ENCODE results near the gene TNFAIP2.
A peak's percentile ranks its signal among the peaks of the same experiment; 100 is the strongest.

Gene TNFAIP2, protein sequence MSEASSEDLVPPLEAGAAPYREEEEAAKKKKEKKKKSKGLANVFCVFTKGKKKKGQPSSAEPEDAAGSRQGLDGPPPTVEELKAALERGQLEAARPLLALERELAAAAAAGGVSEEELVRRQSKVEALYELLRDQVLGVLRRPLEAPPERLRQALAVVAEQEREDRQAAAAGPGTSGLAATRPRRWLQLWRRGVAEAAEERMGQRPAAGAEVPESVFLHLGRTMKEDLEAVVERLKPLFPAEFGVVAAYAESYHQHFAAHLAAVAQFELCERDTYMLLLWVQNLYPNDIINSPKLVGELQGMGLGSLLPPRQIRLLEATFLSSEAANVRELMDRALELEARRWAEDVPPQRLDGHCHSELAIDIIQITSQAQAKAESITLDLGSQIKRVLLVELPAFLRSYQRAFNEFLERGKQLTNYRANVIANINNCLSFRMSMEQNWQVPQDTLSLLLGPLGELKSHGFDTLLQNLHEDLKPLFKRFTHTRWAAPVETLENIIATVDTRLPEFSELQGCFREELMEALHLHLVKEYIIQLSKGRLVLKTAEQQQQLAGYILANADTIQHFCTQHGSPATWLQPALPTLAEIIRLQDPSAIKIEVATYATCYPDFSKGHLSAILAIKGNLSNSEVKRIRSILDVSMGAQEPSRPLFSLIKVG

DNA sequence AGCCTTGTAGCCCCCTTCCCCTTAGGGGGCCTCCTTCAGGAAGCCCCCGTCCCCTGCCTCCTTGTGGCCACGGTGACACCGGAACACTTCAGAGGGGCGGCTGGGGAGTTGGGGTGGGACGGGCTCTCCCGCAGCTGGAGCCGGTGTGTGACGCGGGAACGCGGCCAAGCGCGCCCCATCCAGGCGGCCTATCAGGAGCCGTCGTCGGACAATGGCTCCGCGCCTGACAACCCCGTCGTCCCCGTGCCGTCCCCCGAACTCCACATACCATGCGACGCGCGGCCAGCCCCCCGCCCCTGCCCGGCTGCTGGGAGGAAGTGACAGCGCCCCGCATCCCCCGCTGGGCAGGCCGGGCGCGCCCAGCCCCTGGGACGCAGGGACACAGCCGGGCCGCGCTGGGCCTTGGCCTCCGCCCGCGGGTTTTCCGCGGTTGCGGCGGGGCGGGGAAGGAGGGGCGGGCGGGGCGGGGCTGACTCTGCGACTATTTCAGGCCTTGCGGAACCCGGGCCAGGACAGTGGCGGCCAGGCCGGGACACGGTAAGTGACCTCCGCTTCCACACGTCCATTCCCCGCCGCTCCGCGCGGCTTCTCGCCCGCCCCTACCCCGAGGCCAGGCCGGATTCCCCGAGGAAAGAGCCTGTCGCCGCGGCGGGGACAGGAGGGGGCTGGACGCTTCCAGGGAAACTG lies at the start of gene TNFAIP2:
TSS of gene TNFAIP2 (plus strand) at position 515 of the 687 bp plus-strand sequence. CDS start 2,997 bp downstream, outside the sequence.
- DNase-seq: no peak

DNA sequence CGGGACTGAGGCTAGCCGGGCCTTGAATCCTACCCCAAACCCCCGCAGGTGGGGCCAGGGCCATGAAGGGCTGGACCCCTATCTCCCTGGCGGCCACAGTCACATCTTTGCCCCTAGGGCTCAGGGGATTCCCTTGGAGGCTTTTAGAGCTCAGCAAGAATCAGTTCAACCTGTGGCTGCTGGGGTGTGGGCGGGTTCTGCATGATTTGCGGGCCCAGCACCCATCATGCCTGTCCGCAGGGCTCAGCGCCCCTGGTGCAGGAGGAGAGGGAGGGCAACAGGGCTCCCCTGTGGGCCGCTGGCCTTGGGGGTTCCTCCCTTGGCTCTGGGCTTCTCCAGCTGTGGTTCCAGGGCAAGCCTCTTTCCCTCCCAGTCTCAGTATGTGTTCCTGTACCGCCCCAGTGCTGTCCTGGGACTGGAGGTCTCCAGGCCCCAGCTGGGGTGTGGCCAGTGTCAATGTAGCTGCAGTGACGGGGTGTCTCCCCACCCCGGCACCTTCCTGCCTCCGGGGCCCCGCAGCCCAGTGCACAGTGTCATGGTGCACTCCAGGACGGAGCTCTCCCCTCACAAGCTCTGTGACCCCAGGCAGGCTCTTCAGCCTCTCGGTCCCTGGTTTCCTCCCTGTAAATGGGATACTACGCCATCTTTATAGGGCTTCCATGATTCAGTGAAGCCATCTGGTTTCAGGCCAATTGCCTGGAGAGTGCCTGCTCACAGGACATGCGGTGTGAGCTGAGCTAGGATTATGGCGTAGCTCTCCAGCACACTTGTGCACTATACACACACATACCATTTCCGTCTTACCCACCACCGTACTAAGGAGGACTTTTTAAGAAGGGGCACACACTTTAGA lies 49.2 kb upstream of the TNFAIP2 start:
- DNase-seq: no peak

DNA sequence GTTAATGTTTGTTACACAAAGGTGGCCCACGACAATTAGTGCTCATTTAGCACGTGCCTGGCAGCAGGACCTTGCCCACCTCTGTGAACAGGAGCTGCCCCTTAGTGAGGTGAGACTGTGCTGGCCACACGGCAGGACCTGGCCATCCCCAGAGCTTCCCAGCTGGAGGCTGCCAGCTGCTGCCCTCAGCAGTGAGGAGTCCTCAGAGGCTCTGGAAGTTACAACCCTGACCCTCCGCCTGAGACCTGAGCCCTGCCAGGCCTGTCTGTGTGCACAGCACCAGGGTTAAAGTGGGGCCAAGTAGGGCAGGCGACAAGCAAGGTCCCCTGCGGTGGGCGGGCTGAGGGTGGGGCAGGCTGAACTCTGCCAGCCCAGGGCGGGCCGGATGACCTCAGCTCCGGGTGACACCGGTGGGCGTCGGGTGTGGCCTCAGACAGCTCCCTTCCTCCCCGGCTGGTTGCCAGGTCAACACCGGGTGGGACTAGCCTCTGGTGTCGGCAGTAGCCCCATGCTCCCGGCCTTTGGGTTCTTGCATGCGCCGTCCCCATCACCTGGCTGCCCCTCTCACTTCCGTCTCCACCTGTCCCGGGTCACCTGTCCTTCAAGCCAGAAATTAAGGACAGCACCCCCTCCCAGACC lies 48.4 kb upstream of the TNFAIP2 start:
- DNase-seq: no peak

GRCh38 chr14:103078420-103078749 lies 44.9 kb upstream of the TNFAIP2 start:
- DNase-seq: peak; percentile 16

- no peak for DNase-seq
Observed at GRCh38 chr14:103078860-103079587, 44.2 kb upstream of the TNFAIP2 start.

GRCh38 chr14:103081951-103082350 lies 41.3 kb upstream of the TNFAIP2 start:
- DNase-seq: no peak

- no peak for DNase-seq
Observed at GRCh38 chr14:103084021-103084919, 39.0 kb upstream of the TNFAIP2 start, which contains the start of gene LBHD2. Gene LBHD2 (plus strand): TSS chr14:103084210. CDS start chr14:103086013, 1,803 bp downstream.

DNA sequence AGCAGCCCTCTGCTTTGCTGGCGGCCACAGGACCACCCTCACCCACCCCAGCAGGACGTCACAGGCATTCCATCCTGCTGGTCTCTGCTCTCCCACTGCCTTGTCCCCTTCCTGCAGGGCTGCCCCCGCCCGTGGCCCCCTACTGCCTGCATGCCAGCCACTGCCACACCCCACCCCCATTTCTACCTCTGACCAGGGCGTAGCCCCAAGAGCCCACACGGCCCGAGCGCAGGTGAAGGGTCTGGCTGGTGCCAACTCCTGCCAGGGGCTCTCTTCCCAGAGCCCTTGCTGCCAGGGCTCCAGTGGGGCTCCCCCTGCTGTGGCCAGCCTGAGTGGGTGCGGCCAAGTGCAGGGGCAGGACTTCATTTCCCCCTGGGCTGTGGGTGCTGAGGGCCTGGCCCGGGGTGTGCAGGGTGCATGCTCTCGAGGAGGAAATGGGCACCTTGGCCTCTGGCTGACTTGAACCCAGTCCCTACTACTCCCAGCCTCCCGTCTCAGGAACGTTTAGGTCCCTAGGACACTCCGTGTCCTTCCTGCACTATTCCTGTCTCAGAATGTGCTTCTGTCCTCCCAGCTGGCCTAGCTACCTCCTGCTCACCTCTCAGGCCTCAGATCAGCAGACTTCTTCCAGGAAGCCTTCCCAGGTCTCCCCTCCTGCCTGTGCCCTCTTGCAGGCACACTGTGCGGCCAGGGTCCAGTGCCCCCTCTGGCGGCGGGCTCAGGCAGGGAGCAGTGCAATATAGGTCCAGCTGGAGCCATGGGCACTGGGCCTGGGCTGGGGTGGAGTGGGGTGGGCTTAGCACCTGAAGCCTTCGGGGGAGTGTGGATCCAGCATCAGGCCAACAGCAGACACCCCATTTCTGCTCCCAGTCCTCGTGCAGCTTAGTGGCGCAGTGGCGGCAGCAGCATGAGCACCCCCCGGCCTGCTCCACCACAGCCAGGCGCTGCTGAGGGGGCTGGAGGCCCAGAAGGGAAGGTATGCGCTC lies 37.9 kb upstream of the TNFAIP2 start:
- DNase-seq: no peak

- DNase-seq: no peak
Observed at GRCh38 chr14:103086771-103087342, 36.4 kb upstream of the TNFAIP2 start.

- no peak for DNase-seq
Observed at GRCh38 chr14:103087343-103087835, 35.9 kb upstream of the TNFAIP2 start.

DNA sequence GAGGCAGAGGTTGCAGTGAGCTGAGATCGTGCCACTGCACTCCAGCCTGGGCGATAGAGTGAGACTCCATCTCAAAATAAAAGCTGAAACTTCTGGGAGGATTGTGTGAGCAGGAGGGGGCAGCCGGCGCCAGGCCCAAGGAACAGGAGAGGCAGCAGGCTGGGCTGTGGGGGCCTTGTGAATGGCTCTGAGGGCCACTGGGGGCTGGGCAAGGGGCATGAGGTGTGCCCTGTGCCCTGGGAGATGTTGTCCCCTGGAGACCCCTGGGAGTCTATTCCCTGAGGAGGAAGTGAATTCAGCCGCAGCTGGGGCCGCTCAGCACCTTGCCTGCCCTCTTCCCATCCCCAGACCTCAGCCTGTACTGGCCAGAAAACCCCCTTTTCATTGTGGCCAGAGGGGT lies 34.3 kb upstream of the TNFAIP2 start:
- no peak for DNase-seq

DNA sequence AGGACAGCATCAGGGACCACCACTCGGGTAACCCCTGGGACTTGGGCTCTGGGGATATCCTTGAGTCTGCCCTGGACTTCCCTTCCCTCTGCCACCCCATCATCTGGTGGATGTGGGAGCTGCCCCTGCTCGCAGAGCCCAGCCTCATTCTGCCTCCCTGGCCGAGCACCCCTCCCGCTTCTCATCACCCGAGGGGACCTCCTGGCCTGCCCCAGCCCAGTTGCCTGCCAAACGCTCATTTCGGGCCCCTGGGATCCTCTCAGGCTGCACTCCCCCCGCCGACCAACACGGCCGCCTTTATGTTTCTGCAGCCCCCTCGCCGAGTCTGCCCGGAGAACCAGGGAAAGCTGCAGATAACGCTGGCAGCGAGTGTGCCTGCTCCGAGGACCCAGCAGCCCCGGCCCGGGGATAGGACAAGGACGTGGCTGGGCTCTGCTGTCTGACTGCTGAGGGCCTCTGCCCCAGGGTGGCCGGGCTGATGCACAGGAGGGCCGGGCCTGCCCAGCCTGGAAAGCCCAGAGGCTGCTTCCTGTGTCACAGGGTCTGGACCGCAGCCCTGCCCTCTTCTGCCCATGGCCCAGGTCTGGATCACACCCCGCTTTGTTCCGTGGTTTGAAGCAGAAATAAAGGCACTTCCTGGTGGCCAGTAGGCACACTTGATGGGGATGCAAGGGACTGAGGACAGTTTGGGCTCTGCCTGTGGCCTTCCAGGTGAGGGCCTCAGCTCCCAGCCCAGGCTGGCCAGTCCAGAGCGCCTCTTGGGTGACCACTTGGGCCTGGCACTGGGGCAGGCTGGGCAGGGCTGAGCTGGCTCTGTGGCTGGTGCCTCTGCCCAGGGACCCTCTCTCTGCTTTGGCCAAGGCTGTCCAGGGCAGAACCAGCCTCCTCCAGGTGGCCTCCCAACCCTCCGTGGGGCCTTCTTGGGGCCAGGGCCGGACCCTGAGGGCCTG lies 33.6 kb upstream of the TNFAIP2 start:
- no peak for DNase-seq

- no peak for DNase-seq
Observed at GRCh38 chr14:103090481-103091020, 32.7 kb upstream of the TNFAIP2 start.

DNA sequence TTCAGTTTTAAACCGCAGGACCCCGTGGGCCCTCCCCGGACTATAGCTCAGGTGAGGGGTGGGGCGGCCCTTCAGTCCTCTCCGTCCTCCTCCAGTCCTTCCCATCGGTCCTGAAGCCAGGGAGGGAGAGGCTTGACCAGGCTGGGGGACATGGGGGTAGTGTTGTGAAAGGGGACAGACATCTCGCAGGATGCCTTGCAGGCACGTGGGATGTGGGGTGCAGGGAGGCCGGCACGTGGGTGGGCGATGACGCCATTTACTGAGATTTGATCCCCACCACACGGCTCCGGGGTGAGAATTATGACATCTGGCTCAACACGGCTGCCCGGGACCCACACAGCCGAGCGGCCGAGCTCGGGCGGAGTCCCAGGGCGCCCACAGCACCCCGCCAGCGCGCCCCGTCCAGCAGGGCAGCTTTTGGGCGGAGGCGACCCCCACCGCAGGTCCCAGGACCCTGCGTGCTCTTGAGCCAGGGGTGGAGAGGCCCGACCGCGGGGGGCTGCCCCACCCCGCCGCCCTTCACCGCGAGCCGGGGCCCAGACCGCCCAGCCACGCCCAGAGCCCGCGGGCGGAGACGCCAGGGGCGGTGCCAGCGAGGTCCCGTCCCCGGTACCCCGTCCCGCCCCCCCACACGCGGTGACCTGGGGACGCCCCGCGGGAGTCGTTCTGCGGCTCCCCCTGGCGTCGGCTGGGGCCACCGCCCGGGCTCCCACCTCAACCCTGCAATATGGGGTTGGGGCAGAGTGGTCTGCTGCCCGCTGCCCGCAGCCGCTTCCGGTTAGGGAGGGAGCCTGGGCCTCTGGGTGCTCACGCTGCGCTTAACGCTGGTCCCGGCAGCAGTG lies 32.0 kb upstream of the TNFAIP2 start:
- no peak for DNase-seq

- DNase-seq: no peak
Observed at GRCh38 chr14:103091883-103092222, 31.4 kb upstream of the TNFAIP2 start.

- no peak for DNase-seq
Observed at GRCh38 chr14:103093856-103094405, 29.3 kb upstream of the TNFAIP2 start.
